Measurements from ENCODE around the gene CHST13. TPM values are rescaled to one million over a fixed set of nuclear protein-coding genes. Genes with fewer than 3 reads are reported as not detected.

The CHST13 gene
- total RNA-seq, 2 donors from 2014 or later, result 1.6 to 6.7 TPM

- no peak for TF ChIP-seq CTCF (conservative IDR thresholded peaks at IDR 0.05)
- H3K9me3 ChIP-seq (ENCODE audit: control insufficient read depth, low read length), result no peaks in the 10 kb centered on the region
- DNase-seq, result peak; percentile 23
- 88 to 92% methylated on average over 6 to 7 of the region's 7 CpGs for WGBS, 2 experiments (ENCODE audit: insufficient coverage in 1 of 2, insufficient read length in 1 of 2)
- Mint-ChIP-seq H3K9me3 (no peaks in the 10 kb centered on the region), H3K4me3 (no peak overlapping the region), H3K4me1 (peaks cover 3% of the 10 kb centered on the region), H3K27me3 (ENCODE audit: insufficient read depth) (no peaks in the 10 kb centered on the region), H3K27ac (no peak overlapping the region), H3K36me3 (ENCODE audit: low read depth) (no peaks in the 10 kb centered on the region)
- no peaks in the 10 kb centered on the region for H3K36me3 ChIP-seq (ENCODE audit: control insufficient read depth, insufficient read depth, low read length)
- H3K27ac ChIP-seq (ENCODE audit: low read depth, low read length), result no peak overlapping the region
- no peak overlapping the region for H3K9ac ChIP-seq (ENCODE audit: extremely low read depth, low read length, poor library complexity, severe bottlenecking)
- H3K27me3 ChIP-seq (ENCODE audit: control insufficient read depth, insufficient read depth, low read length, poor library complexity, severe bottlenecking), result no peaks in the 10 kb centered on the region
- no peaks in the 10 kb centered on the region for H3K4me1 ChIP-seq (ENCODE audit: control insufficient read depth, insufficient read depth, low read length)
- no peak overlapping the region for H3K4me3 ChIP-seq (ENCODE audit: low read length)
These were observed 47.1 kb downstream of the CHST13 start for GRCh38 chr3:126571078-126571477.

DNA sequence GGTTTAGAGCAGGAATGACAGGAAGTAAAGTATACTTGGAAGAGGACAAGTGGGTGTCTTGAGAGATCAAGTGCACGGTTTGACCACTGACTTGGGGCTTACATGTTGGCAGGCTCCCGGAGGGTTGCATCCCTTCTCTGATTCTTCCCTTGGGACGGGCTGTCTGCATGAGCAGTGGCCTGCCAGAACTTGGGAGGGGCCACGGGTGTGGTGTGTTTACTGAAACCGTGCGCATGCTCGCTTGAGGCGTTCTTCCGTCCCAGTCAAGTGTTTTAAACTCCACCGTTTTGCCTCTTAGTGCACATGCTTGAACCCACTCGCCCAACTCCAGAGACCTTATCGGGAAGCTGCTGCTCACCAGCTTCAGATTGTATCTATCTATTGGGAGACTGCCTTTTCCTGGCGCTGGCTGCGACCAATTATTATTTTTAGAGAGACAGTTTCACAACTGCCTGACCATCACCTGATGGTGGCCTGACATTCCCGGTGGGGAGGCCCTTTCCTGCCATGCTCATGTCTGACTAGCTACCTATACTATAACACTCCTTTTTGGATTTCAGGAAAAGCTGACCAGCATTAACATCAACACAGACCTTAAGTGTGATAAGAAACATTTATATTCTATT lies 49.6 kb downstream of the CHST13 start:
- no peaks in the 10 kb centered on the region for H3K36me3 ChIP-seq (ENCODE audit: control insufficient read depth, insufficient read depth, low read length)
- H3K4me1 Mint-ChIP-seq, result peaks cover 11% of the 10 kb centered on the region
- no peaks in the 10 kb centered on the region for H3K4me1 ChIP-seq (ENCODE audit: control insufficient read depth, insufficient read depth, low read length)
- H3K4me3 ChIP-seq (ENCODE audit: low read length), result no peak overlapping the region
- H3K9me3 Mint-ChIP-seq, result no peaks in the 10 kb centered on the region
- no peaks in the 10 kb centered on the region for H3K27me3 ChIP-seq (ENCODE audit: control insufficient read depth, insufficient read depth, low read length, poor library complexity, severe bottlenecking)
- TF ChIP-seq CTCF (conservative IDR thresholded peaks at IDR 0.05), result no peak
- peak; percentile 35 for DNase-seq
- H3K27ac Mint-ChIP-seq, result no peak overlapping the region
- no peaks in the 10 kb centered on the region for H3K9me3 ChIP-seq (ENCODE audit: control insufficient read depth, low read length)
- H3K4me3 Mint-ChIP-seq, result no peak overlapping the region
- no peak overlapping the region for H3K9ac ChIP-seq (ENCODE audit: extremely low read depth, low read length, poor library complexity, severe bottlenecking)
- no peaks in the 10 kb centered on the region for H3K36me3 Mint-ChIP-seq (ENCODE audit: low read depth)
- H3K27me3 Mint-ChIP-seq (ENCODE audit: insufficient read depth), result peaks cover 6% of the 10 kb centered on the region
- no peak overlapping the region for H3K27ac ChIP-seq (ENCODE audit: low read depth, low read length)
- 97% methylated on average over 14 to 15 of the region's 15 CpGs for WGBS, 2 experiments (ENCODE audit: insufficient coverage in 1 of 2, insufficient read length in 1 of 2)

GRCh38 chr3:126577261-126577660 lies 53.3 kb downstream of the CHST13 start:
- H3K36me3 ChIP-seq (ENCODE audit: control insufficient read depth, insufficient read depth, low read length), result no peaks in the 10 kb centered on the region
- Mint-ChIP-seq H3K27me3 (ENCODE audit: insufficient read depth) (peaks cover 6% of the 10 kb centered on the region), H3K4me3 (no peak overlapping the region), H3K36me3 (ENCODE audit: low read depth) (no peaks in the 10 kb centered on the region), H3K27ac (no peak overlapping the region), H3K4me1 (peaks cover 23% of the 10 kb centered on the region), H3K9me3 (no peaks in the 10 kb centered on the region)
- DNase-seq, result peak; percentile 33
- 77 to 100% methylated on average over 1 to 2 of the region's 2 CpGs for WGBS, 2 experiments (ENCODE audit: insufficient coverage in 1 of 2, insufficient read length in 1 of 2)
- H3K4me3 ChIP-seq (ENCODE audit: low read length), result no peak overlapping the region
- H3K27ac ChIP-seq (ENCODE audit: low read depth, low read length), result no peak overlapping the region
- no peak overlapping the region for H3K9ac ChIP-seq (ENCODE audit: extremely low read depth, low read length, poor library complexity, severe bottlenecking)
- H3K27me3 ChIP-seq (ENCODE audit: control insufficient read depth, insufficient read depth, low read length, poor library complexity, severe bottlenecking), result no peaks in the 10 kb centered on the region
- H3K9me3 ChIP-seq (ENCODE audit: control insufficient read depth, low read length), result no peaks in the 10 kb centered on the region
- H3K4me1 ChIP-seq (ENCODE audit: control insufficient read depth, insufficient read depth, low read length), result no peaks in the 10 kb centered on the region
- TF ChIP-seq CTCF (conservative IDR thresholded peaks at IDR 0.05), result no peak
